GM12891 (cell line): Measurements from ENCODE around the gene TGFB1.

Experiments
- PAX5 ChIP-seq: IDR thresholded peaks from 2 replicates; pipeline ENCODE4 v1.6.1; 2011; ENCODE audit warnings: low read length, moderate library complexity, mild to moderate bottlenecking; ENCODE audit not compliant: insufficient read depth, severe bottlenecking
- POLR2A ChIP-seq: IDR thresholded peaks from 2 replicates; pipeline ENCODE4 v1.6.1; 2011; ENCODE audit warnings: low read depth, low read length, control low read depth
- POLR2AphosphoS5 ChIP-seq: IDR thresholded peaks from 2 replicates; pipeline ENCODE4 v1.6.1; 2011; ENCODE audit warnings: low read depth, low read length, control low read depth
- POU2F2 ChIP-seq: IDR thresholded peaks from 2 replicates; pipeline ENCODE4 v1.6.1; 2011; ENCODE audit warnings: low read depth, mild to moderate bottlenecking, control low read depth, low read length, moderate library complexity
- SPI1 ChIP-seq: IDR thresholded peaks from 2 replicates; pipeline ENCODE4 v1.6.1; 2011; ENCODE audit warnings: low read depth, low read length, control low read depth
- TAF1 ChIP-seq: IDR thresholded peaks from 2 replicates; pipeline ENCODE4 v1.6.1; 2011; ENCODE audit warnings: low read depth, low read length, control low read depth

DNA sequence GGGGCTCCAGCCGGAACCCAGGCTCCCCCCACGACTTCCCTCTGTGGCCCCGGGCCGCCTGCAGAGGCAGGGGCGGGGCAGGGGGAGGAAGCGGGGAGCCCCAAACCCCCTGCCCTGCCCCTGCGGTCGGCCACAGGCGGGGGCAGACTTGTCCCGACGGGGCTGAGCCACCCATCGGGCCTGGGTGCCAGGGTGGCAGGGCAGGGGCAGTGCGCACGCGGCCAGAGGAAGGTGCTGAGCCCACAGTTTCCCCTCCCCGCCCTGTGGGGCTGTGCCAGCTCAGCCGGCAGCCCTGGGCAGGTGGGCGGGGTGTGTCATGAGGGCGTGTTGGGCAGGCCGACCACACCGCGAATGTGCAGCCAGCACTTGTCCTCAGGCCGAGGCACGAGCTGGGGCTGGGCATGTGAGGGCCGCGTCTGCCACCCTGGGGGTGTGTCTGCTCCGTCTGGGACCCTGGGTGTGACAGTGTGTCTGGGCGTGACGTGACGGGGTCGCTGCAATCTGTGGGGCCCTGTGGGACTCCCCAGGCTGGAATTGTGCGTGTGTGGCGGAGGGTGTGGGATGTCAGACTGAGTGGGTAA lies 26.1 kb downstream of the TGFB1 start:
- TF ChIP-seq POLR2A: no peak
- peak; percentile 86 for TF ChIP-seq POLR2AphosphoS5
- 0 out of 2 replicates have a peak, but pooled peaks have one; percentile 20 for TF ChIP-seq TAF1
- peak; percentile 52 for TF ChIP-seq SPI1
- no peak for TF ChIP-seq POU2F2
- peak; percentile 30 for TF ChIP-seq PAX5
